SHP77 treated with DMSO at 0.1 percent for 48 hours (cell line): Measurements from ENCODE around the gene SFSWAP.

Source experiments
- DNase-seq: peaks from one replicate; lab custom pipeline; 2025; lab: John Stamatoyannopoulos, UW

Gene SFSWAP

GRCh38 chr12:131836193-131836592 lies 125.3 kb downstream of the SFSWAP start:
- no peak for DNase-seq

GRCh38 chr12:131836714-131837397 lies 126.0 kb downstream of the SFSWAP start:
- DNase-seq, result no peak

- no peak for DNase-seq
Observed at GRCh38 chr12:131840643-131841416, 129.9 kb downstream of the SFSWAP start.

DNA sequence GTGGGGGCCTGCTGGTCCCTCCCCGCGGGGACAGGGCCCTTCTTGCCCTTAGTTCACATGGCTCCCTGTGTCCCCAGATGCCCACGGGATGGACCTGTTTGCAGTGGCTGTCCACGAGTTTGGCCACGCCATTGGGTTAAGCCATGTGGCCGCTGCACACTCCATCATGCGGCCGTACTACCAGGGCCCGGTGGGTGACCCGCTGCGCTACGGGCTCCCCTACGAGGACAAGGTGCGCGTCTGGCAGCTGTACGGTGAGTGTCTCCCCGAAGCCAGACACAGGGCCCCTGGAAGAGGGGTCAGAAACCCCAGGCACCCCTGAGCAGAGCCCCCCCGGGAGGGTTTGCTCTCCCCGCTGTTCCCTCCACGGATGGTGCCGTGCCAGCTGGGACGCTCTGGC lies 130.7 kb downstream of the SFSWAP start:
- DNase-seq, result no peak

GRCh38 chr12:131842169-131842568 lies 131.3 kb downstream of the SFSWAP start:
- no peak for DNase-seq

- DNase-seq, result no peak
Observed at GRCh38 chr12:131843527-131843926, 132.6 kb downstream of the SFSWAP start.

DNA sequence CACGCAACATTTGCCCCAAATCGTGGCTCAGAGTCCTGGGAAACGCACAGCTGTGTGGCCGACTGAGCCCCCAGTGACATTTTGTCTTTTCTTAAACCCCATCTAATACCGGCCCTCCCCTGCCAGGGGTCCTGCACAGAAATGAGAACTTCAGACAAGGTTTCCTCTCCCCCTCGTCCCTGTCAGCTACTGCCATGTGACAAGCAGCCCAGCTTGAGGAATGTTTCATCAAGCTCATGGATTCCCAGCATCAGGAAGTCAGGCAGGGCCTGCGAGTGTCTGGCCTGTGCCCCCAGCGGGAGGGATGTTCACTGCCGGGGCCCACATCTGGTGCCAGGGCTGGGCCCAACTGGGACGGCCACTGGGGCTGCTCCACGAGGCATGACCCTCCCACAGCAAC lies 133.2 kb downstream of the SFSWAP start:
- DNase-seq, result no peak

DNA sequence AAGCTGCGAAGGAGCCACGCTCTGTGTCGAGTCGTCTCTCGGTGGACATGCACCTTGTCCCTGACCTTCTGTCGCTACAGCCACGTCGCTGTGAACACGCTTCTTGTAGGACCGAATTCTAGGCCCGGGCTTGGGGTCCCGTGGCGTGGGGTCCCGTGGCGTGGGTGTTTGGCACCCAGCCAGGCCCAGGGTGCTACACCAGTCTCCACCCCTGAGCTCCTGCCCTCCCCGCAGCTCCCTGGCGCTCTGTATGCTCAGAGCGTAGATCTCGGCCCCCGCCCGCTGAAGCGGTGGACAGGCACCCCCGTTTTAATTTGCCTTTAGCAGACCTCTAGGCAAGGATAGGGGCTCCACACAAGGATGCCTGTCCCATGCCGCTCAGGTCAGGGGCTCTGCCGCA lies 133.8 kb downstream of the SFSWAP start:
- no peak for DNase-seq

DNA sequence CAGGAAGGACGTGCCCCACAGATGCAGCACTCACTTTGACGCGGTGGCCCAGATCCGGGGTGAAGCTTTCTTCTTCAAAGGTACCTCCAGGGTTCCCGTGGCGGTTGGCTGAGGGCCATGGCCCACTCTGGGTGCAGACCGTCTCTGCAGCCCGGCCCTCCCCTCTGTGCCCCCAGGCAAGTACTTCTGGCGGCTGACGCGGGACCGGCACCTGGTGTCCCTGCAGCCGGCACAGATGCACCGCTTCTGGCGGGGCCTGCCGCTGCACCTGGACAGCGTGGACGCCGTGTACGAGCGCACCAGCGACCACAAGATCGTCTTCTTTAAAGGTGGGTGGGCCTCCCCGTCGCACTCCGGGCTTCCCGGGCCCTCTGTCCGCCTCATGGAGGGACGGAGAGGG lies 134.2 kb downstream of the SFSWAP start:
- DNase-seq, result peak; percentile 3

- no peak for DNase-seq
Observed at GRCh38 chr12:131847456-131847855, 136.6 kb downstream of the SFSWAP start.

- no peak for DNase-seq
Observed at GRCh38 chr12:131848753-131849152, 137.9 kb downstream of the SFSWAP start.
